ENCODE measurements around the gene HPCAL1. TPM values are rescaled to one million over a fixed set of nuclear protein-coding genes. Genes with fewer than 3 reads are reported as not detected.
A peak's percentile ranks its signal among the peaks of the same experiment; 100 is the strongest.

HPCAL1 gene
- total RNA-seq, 2 donors from 2014 or later, result 27.2 to 27.4 TPM

- intact Hi-C loops (cut with DNase I), result no loop called here
Measured at GRCh38 chr2:10359246-10359645, 56.5 kb downstream of the HPCAL1 start.

GRCh38 chr2:10359731-10360329 lies 57.1 kb downstream of the HPCAL1 start:
- no peak for ATAC-seq
- no peak for DNase-seq
- intact Hi-C loops (cut with DNase I), result no loop called here

More at GRCh38 chr2:10359246-10359645, 56.5 kb downstream of the HPCAL1 start:
- no peak for ATAC-seq
- no peak for DNase-seq

GRCh38 chr2:10360460-10360849 lies 57.8 kb downstream of the HPCAL1 start:
- ATAC-seq (no peak), DNase-seq (no peak)
- intact Hi-C loops (cut with DNase I), result no loop called here

GRCh38 chr2:10360850-10361588 lies 58.3 kb downstream of the HPCAL1 start:
- ATAC-seq (no peak), DNase-seq (no peak)

GRCh38 chr2:10362096-10362897 lies 59.6 kb downstream of the HPCAL1 start:
- no peak for DNase-seq
- ATAC-seq, result no peak
- intact Hi-C loops (cut with DNase I), result no loop called here

More at GRCh38 chr2:10360850-10361588, 58.3 kb downstream of the HPCAL1 start:
- intact Hi-C loops (cut with DNase I), result no loop called here

GRCh38 chr2:10362898-10363454 lies 60.3 kb downstream of the HPCAL1 start:
- no peak for ATAC-seq
- DNase-seq, result no peak
- intact Hi-C loops (cut with DNase I), result no loop called here

GRCh38 chr2:10363861-10364610 lies 61.3 kb downstream of the HPCAL1 start:
- ATAC-seq (no peak), DNase-seq (no peak)
- intact Hi-C loops (cut with DNase I), result no loop called here

GRCh38 chr2:10365412-10365811 lies 62.7 kb downstream of the HPCAL1 start:
- DNase-seq, result no peak
- no peak for ATAC-seq
- intact Hi-C loops (cut with DNase I), result no loop called here

GRCh38 chr2:10366601-10367270 lies 64.0 kb downstream of the HPCAL1 start:
- intact Hi-C loops (cut with DNase I), result no loop called here
- DNase-seq (no peak), ATAC-seq (no peak)

GRCh38 chr2:10367472-10368439 lies 65.1 kb downstream of the HPCAL1 start:
- intact Hi-C loops (cut with DNase I), result no loop called here
- no peak for DNase-seq
- no peak for ATAC-seq

GRCh38 chr2:10368491-10369231 lies 66.0 kb downstream of the HPCAL1 start:
- ATAC-seq (no peak), DNase-seq (no peak)
- intact Hi-C loops (cut with DNase I), result no loop called here

- ATAC-seq (peak in 1 of 2 donors; percentile 18), DNase-seq (no peak)
- intact Hi-C loops (cut with DNase I), result no loop called here
Measured at GRCh38 chr2:10369269-10370255, 66.9 kb downstream of the HPCAL1 start.

GRCh38 chr2:10370390-10370789 lies 67.7 kb downstream of the HPCAL1 start:
- ATAC-seq (no peak), DNase-seq (no peak)
- intact Hi-C loops (cut with DNase I), result no loop called here

GRCh38 chr2:10370895-10371294 lies 68.2 kb downstream of the HPCAL1 start:
- ATAC-seq (no peak), DNase-seq (no peak)
- intact Hi-C loops (cut with DNase I), result no loop called here

- ATAC-seq, result no peak
Measured at GRCh38 chr2:10371441-10372196, 68.9 kb downstream of the HPCAL1 start.

More at GRCh38 chr2:10371441-10372196, 68.9 kb downstream of the HPCAL1 start:
- DNase-seq, result no peak
- intact Hi-C loops (cut with DNase I), result no loop called here

Data from left cardiac atrium (tissue), 4 donors.